Activated naive CD4-positive, alpha-beta T cell treated with anti-CD3 and anti-CD28 coated beads, Interleukin-2, amount 10 ng/mL, durations not matched to agents 7 days and 5 days (primary cell): ENCODE results near the gene RAB1A.
A peak's percentile ranks its signal among the peaks of the same experiment; 100 is the strongest.
"Not testable (repeated sequence)": the region's sequence is repeated elsewhere in the genome, so short reads cannot be mapped to it uniquely, and the experiment has no call there.

Experiments used
- CTCF ChIA-PET: fragments of 350-600 bp; sonication (Branson Sonifier 250); formaldehyde crosslinking; loops from one replicate; lab custom pipeline; 2021; ENCODE audit warnings: antibody characterized with exemption; lab: Charles Lee
- DNase-seq: peaks from one replicate; pipeline ENCODE4 v3.0.0-alpha.2; 2020
- H3K27ac Mint-ChIP-seq: one replicate; pipeline ENCODE4 v1.8.0; 2021; ENCODE audit warnings: mild to moderate bottlenecking, moderate library complexity, mixed read lengths
- H3K27me3 Mint-ChIP-seq: one replicate; pipeline ENCODE4 v1.8.0; 2021; ENCODE audit warnings: mild to moderate bottlenecking, mixed read lengths
- H3K36me3 Mint-ChIP-seq: one replicate; pipeline ENCODE4 v1.8.0; 2021; ENCODE audit warnings: mixed read lengths
- H3K4me1 Mint-ChIP-seq: one replicate; pipeline ENCODE4 v1.8.0; 2021; ENCODE audit warnings: mixed read lengths
- H3K4me3 Mint-ChIP-seq: one replicate; pipeline ENCODE4 v1.8.0; 2021; ENCODE audit warnings: mild to moderate bottlenecking, moderate library complexity, mixed read lengths
- H3K9me3 Mint-ChIP-seq: one replicate; pipeline ENCODE4 v1.8.0; 2021; ENCODE audit warnings: mixed read lengths

The RAB1A gene

DNA sequence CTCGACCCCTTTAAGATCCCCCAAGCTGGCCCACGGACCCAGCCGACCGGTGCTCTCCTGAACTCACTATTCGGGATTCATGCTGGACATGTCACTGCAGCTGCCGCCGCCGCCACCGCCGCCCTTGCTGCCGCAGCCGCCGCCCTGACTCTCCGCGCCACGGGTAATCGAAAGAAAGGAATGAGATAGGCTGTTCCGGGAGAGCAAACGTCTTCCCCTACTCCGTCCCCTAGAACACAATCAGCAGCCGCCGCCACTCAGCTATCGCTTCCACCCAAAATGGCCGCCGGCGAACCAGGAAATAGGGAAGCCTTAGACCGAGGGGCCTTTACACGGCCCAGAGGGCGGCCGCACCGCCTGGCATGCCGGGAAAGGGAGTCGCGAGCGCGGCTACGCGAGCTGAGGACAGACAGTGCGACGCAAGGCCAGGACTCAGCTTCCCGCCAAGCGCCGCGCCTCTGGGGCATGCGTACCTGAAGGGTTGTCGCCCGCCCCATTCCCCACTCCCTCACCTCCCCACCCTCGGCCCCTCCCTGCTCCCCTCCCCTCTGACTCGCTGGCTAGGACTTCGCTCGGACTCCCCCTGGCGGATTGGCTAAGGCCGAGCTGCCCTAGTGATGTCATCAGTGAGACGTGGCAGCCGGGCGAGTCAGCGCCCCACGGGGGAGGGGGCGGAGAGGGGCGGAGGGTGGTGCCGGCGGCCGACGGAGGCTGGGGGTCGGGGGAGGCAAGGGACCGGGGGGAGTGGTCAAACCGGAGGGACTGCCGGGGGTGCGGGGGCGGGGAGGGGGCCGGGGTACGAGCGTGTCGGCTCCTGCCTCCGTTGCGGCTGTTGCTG lies at the start of gene RAB1A:
RAB1A (minus strand) TSS at position 281 of the 838 bp plus-strand sequence; CDS start at position 90, 191 bp downstream.
- Mint-ChIP-seq H3K9me3 (no peaks in the 10 kb centered on the region), H3K36me3 (peaks cover 8% of the 10 kb centered on the region), H3K27me3 (peaks cover 17% of the 10 kb centered on the region), H3K4me1 (peaks cover 37% of the 10 kb centered on the region), H3K4me3 (peak within 1 kb of the TSS; percentile 98), H3K27ac (peak within 1 kb of the TSS; percentile 98)
- CTCF ChIA-PET = interaction anchor here (0.6 to 2.7 kb wide), 10 partner anchors 15 to 444 kb away, joined by 3 to 18 read pairs (median 4); partner anchors contain the start of genes ACTR2 and CEP68
- peak; percentile 100 for DNase-seq

DNA sequence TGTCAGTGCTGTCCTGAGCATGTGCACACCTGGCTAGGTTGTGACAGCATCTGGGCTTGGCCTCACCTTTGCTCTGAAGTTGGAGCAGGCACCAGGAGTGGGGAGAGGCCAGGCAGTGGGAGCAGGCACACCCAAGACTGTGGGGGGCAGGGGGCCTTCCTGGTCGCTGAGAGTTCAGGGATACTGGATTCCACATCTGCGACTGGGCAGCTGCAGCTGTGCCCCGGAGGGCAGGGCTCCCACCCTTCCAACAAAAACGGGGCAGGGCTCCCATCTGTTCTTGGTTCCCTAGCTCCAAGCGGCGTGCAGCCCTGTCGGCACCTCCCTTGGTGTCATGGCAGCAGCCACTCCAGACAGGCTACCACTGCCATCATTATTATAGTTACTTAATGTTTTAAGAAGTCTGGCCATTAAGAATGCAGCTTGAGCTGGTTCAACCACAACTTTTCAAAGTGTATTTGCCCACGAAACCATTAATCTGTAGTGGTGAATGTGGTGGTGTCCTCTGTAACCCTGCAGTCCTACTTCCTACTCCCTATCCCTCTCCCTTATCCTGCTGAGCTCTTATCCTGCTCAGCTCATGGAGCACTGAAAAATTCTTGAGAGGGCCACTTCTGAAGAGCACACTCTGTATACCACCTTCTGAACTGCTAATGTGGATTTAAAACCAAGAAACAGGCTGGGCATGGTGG lies 48.0 kb upstream of the RAB1A start:
- Mint-ChIP-seq H3K27ac (no peak overlapping the region), H3K4me3 (no peak overlapping the region), H3K9me3 (no peaks in the 10 kb centered on the region), H3K4me1 (no peaks in the 10 kb centered on the region), H3K36me3 (no peaks in the 10 kb centered on the region), H3K27me3 (peaks cover 14% of the 10 kb centered on the region)
- CTCF ChIA-PET = interaction anchor here (1.1 to 1.8 kb wide), 3 partner anchors 9 to 395 kb away, joined by 3 to 9 read pairs (median 6); no protein-coding TSS in a partner anchor
- DNase-seq = no peak

GRCh38 chr2:65175894-65176530 lies 46.1 kb upstream of the RAB1A start:
- H3K27me3 Mint-ChIP-seq = peaks cover 8% of the 10 kb centered on the region
- H3K4me1 Mint-ChIP-seq = no peaks in the 10 kb centered on the region
- no peaks in the 10 kb centered on the region for H3K36me3 Mint-ChIP-seq
- no peak overlapping the region for H3K4me3 Mint-ChIP-seq
- no peak for DNase-seq
- H3K27ac Mint-ChIP-seq = no peak overlapping the region
- no peaks in the 10 kb centered on the region for H3K9me3 Mint-ChIP-seq
- CTCF ChIA-PET = interaction anchor here (0.9 kb wide), 1 partner anchor 11 kb away, joined by 3 read pairs; no protein-coding TSS in a partner anchor

- DNase-seq, H3K4me3 Mint-ChIP-seq, H3K27ac Mint-ChIP-seq, H3K27me3 Mint-ChIP-seq, H3K9me3 Mint-ChIP-seq, H3K36me3 Mint-ChIP-seq, H3K4me1 Mint-ChIP-seq: not testable (repeated sequence)
- CTCF ChIA-PET = interaction anchor here (1.3 kb wide), 1 partner anchor 20 kb away, joined by 5 read pairs; no protein-coding TSS in a partner anchor
Measured at GRCh38 chr2:65174031-65174430, 44.1 kb upstream of the RAB1A start.

DNA sequence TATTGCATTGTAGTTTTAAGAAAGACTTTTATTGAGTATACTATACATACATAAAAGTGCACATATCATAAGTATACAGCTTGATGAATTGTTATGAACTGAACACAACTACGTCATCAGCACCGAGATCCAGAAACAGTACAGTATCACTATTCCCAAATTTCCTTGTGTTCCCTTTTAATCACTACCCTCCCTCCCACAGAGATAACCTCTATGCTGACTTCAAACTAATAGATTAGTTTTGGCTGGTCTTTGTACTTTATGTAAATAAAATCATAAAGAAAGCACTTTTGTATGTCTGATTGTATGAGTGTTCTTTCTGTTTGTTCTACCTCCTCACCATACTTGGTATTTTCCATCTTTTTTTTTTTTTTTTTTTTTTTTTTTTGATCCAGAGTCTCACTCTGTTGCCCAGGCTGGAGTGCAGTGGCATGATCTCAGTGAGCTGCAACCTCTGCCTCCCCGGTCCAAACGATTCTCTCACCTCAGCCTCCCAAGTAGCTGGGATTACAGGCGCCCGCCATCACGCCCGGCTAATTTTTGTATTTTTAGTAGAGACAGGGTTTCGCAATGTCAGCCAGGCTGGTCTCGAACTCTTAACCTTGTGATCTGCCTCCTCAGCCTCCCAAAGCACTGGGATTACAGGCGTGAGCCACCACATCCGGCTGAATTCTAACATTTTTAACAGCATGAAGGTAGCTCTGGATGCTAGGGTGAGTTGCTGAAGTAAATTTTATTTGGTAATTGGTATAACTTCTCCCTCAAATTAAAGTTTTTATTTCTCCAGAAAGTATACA lies 43.3 kb upstream of the RAB1A start:
- H3K9me3 Mint-ChIP-seq = no peaks in the 10 kb centered on the region
- no peak overlapping the region for H3K27ac Mint-ChIP-seq
- no peak overlapping the region for H3K4me3 Mint-ChIP-seq
- H3K27me3 Mint-ChIP-seq = peaks cover 3% of the 10 kb centered on the region
- no peaks in the 10 kb centered on the region for H3K36me3 Mint-ChIP-seq
- H3K4me1 Mint-ChIP-seq = no peaks in the 10 kb centered on the region
- CTCF ChIA-PET = interaction anchor here (1.0 kb wide), 1 partner anchor 115 kb away, joined by 4 read pairs; no protein-coding TSS in a partner anchor
- no peak for DNase-seq

DNA sequence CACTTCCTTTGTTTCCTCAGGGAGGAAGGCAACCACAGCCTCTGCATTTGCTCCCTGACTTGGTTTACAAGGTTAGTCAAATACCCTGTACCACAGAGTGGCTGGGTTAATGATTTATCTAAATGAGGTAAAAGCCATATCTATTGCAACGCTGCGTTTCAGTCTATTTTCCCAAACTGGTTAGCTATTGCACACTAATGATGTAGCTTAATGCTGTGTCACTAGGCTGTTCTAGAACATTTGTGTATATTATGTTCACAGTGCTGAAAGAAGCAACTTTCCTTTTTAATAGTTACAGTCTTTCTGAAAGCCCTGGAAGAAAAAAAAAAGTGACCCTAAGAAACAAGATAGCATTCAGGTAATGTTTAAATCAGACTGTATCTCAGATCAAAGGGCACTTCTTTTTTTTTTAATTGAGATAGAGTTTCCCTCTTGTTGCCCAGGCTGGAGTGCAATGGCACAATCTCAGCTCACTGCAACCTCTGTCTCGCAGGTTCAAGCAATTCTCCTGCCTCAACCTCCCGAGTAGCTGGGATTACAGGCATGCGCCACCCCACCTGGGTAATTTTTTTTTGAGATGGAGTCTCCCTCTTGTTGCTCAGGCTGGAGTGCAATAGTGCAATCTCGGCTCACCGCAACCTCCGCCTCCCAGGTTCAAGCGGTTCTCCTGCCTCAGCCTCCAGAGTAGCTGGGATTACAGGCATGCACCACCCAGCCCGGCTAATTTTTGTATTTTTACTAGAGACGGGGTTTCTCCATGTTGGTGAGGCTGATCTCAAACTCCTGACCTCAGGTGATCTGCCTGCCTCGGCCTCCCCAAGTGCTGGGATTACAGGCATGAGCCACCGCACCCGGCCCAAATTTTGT lies 40.9 kb upstream of the RAB1A start:
- not testable (repeated sequence) for H3K4me3 Mint-ChIP-seq, H3K9me3 Mint-ChIP-seq, H3K27ac Mint-ChIP-seq, H3K36me3 Mint-ChIP-seq, DNase-seq, H3K27me3 Mint-ChIP-seq, H3K4me1 Mint-ChIP-seq
- CTCF ChIA-PET = interaction anchor here (0.6 to 5.1 kb wide), 8 partner anchors 16 to 254 kb away, joined by 3 to 55 read pairs (median 4); no protein-coding TSS in a partner anchor

DNA sequence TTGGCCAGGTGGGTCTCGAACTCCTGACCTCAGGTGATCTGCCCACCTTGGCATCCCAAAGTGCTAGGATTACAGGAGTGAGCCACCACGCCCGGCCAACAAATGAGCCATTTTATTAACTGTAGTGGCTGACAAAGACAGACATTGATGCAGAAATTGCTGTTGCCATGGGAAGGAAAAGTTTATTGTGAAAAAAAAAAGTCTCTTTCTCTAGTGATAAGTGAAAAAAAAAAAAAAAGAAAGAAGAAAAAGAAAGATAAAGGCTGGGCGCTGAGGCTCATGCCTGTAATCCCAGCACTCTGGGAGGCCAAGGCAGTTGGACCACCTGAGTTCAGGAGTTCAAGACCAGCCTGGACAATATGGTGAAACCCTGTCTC lies 39.8 kb upstream of the RAB1A start:
- H3K27me3 Mint-ChIP-seq = peaks cover 3% of the 10 kb centered on the region
- CTCF ChIA-PET = interaction anchor here (0.9 to 5.1 kb wide), 11 partner anchors 9 to 252 kb away, joined by 4 to 55 read pairs (median 6); partner anchors contain the start of gene RAB1A
- H3K9me3 Mint-ChIP-seq = no peaks in the 10 kb centered on the region
- H3K27ac Mint-ChIP-seq = no peak overlapping the region
- DNase-seq = no peak
- no peak overlapping the region for H3K4me3 Mint-ChIP-seq
- no peaks in the 10 kb centered on the region for H3K36me3 Mint-ChIP-seq
- no peaks in the 10 kb centered on the region for H3K4me1 Mint-ChIP-seq

- H3K36me3 Mint-ChIP-seq = no peaks in the 10 kb centered on the region
- H3K4me3 Mint-ChIP-seq = no peak overlapping the region
- no peaks in the 10 kb centered on the region for H3K27me3 Mint-ChIP-seq
- H3K27ac Mint-ChIP-seq = no peak overlapping the region
- CTCF ChIA-PET = no interaction called here
- peaks cover 15% of the 10 kb centered on the region for H3K4me1 Mint-ChIP-seq
- no peak for DNase-seq
- H3K9me3 Mint-ChIP-seq = no peaks in the 10 kb centered on the region
Measured at GRCh38 chr2:65165558-65165957, 35.7 kb upstream of the RAB1A start.

DNA sequence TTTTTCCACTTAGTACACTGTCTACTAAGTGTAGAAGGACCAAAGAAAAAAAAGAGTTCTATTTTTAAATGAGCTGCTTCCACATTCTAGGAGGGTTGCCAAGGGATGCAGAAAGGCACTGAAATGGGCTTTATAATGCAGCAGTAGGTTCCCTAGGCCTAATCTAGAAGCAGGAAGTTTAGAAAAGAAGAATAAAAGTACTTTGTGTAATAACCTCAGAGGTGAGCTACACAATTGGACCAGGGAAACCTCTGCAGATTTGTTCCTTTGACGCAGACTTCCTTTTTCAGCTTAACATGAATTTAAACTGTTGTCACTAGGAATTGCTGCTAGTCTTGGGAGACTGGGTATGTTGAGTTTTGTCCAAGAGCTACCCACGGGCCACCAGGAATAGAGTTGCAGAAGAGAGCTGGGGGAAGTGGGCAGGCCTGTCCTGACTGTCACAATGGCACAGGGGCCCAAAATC lies 34.6 kb upstream of the RAB1A start:
- no peak for DNase-seq

DNA sequence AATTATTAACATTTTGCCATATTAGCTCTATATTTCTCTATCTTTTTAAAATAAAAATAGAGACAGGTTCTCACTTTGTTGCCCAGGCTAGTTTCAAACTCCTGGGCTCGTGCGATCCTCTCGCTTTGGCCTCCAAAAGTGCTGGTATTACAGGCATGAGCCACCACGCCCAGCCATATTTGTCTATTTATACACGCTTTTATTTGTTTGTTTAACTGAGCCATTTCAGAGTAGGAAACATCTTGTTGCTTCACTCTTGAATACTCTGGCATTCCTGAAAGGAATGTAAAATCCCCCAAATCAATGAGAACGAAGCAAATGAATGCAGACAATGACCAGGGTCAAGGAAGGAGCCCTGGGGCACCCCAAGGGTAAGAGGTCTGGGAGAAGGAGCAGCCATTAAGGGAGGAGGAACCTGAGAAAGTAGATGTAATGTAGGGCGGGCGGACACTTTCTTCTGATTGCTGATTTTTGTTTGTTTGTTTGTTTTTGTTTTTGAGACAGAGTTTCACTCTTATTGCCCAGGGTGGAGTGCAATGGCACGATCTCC lies 31.7 kb upstream of the RAB1A start:
- Mint-ChIP-seq H3K27me3 (no peaks in the 10 kb centered on the region), H3K4me3 (no peak overlapping the region), H3K9me3 (no peaks in the 10 kb centered on the region), H3K4me1 (peaks cover 23% of the 10 kb centered on the region), H3K36me3 (no peaks in the 10 kb centered on the region), H3K27ac (no peak overlapping the region)
- DNase-seq = no peak
- CTCF ChIA-PET = no interaction called here

More for the DNA sequence above, 34.6 kb upstream of the RAB1A start:
- peaks cover 23% of the 10 kb centered on the region for H3K4me1 Mint-ChIP-seq
- H3K4me3 Mint-ChIP-seq = no peak overlapping the region
- H3K27ac Mint-ChIP-seq = peak overlapping the region; percentile 42
- H3K27me3 Mint-ChIP-seq = no peaks in the 10 kb centered on the region
- no peaks in the 10 kb centered on the region for H3K36me3 Mint-ChIP-seq
- no peaks in the 10 kb centered on the region for H3K9me3 Mint-ChIP-seq
- CTCF ChIA-PET = interaction anchor here (1.5 to 2.0 kb wide), 3 partner anchors 22 to 99 kb away, joined by 3 to 10 read pairs (median 4); no protein-coding TSS in a partner anchor

DNA sequence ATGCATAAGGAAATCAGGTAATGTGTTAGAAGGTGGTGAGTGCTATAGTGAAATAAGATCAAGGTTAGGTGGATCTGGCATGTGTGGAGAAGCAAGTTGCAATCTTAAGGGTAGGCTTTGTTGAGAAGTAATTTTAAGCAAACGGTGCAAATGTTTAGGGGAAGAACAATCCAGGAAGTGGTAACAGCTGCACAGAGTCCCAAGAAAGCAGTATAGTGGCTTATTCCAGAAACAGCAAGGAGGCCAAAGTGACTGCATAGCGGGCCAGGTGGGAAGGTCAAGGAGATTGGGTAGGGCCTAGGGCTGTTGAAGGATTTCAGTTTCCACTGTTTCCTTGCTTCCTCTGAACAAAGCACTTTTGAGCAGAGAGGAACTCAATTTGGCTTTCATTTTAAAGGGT lies 30.0 kb upstream of the RAB1A start:
- peaks cover 23% of the 10 kb centered on the region for H3K4me1 Mint-ChIP-seq
- H3K4me3 Mint-ChIP-seq = no peak overlapping the region
- peak overlapping the region; percentile 0 for H3K27ac Mint-ChIP-seq
- CTCF ChIA-PET = interaction anchor here (0.9 to 2.5 kb wide), 3 partner anchors 9 to 95 kb away, joined by 6 to 10 read pairs (median 6); no protein-coding TSS in a partner anchor
- H3K27me3 Mint-ChIP-seq = no peaks in the 10 kb centered on the region
- DNase-seq = no peak
- H3K36me3 Mint-ChIP-seq = no peaks in the 10 kb centered on the region
- H3K9me3 Mint-ChIP-seq = no peaks in the 10 kb centered on the region

DNA sequence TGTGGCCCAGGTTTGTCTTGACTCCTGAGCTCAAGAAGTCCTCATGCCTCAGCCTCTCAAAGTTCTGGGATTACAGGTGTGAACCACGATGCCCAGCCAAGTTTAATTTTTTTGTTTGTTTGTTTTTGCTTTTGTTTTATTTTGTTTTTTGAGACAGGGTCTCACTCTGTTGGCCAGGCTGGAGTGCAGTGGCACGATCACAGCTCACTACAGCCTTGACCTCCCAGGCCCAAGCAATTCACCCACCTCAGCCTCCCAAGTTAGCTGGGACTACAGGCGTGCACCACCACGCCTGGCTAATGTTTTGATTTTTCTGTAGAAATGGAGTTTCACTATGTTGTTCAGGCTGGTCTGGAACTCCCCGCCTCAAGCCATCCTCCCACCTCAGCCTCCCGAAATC lies 29.4 kb upstream of the RAB1A start:
- CTCF ChIA-PET = interaction anchor here (0.9 to 2.5 kb wide), 3 partner anchors 10 to 94 kb away, joined by 6 to 10 read pairs (median 6); no protein-coding TSS in a partner anchor
- H3K9me3 Mint-ChIP-seq = no peaks in the 10 kb centered on the region
- H3K36me3 Mint-ChIP-seq = no peaks in the 10 kb centered on the region
- H3K4me1 Mint-ChIP-seq = peaks cover 22% of the 10 kb centered on the region
- no peak overlapping the region for H3K4me3 Mint-ChIP-seq
- H3K27me3 Mint-ChIP-seq = no peaks in the 10 kb centered on the region
- no peak overlapping the region for H3K27ac Mint-ChIP-seq
- no peak for DNase-seq
